GM21526 (cell line): ENCODE data around the gene HOXA9.

Experiments used
- ATAC-seq: cut with Tn5 transposase; IDR thresholded peaks from one replicate; pipeline ENCODE4 v1.9.1; 2021; ENCODE audit warnings: moderate library complexity; ENCODE audit not compliant: unreplicated experiment, low FRiP score

Gene HOXA9

GRCh38 chr7:27130540-27131389 is 34.6 kb downstream of the HOXA9 start, which contains the start of gene HOXA4:
HOXA4 (minus strand) TSS chr7:27130757; CDS start chr7:27130733, 24 bp downstream.
- no peak for ATAC-seq

- ATAC-seq: no peak
These were observed 35.4 kb downstream of the HOXA9 start for GRCh38 chr7:27129729-27130539.

GRCh38 chr7:27128776-27129728 is 36.3 kb downstream of the HOXA9 start:
- no peak for ATAC-seq

- ATAC-seq: no peak
These were observed 37.3 kb downstream of the HOXA9 start for GRCh38 chr7:27128034-27128433.

- no peak for ATAC-seq
These were observed 38.6 kb downstream of the HOXA9 start for GRCh38 chr7:27126596-27127327.

GRCh38 chr7:27125986-27126394 is 39.3 kb downstream of the HOXA9 start:
- ATAC-seq: no peak

- no peak for ATAC-seq
These were observed 40.2 kb downstream of the HOXA9 start for GRCh38 chr7:27124902-27125689.

GRCh38 chr7:27124096-27124901 is 41.0 kb downstream of the HOXA9 start:
- ATAC-seq: no peak

GRCh38 chr7:27123477-27124053 is 41.8 kb downstream of the HOXA9 start:
- ATAC-seq: no peak

- no peak for ATAC-seq
These were observed 42.3 kb downstream of the HOXA9 start for GRCh38 chr7:27123007-27123476.

- no peak for ATAC-seq
These were observed 43.0 kb downstream of the HOXA9 start for GRCh38 chr7:27122077-27122910.

- ATAC-seq: no peak
These were observed 43.7 kb downstream of the HOXA9 start for GRCh38 chr7:27121684-27122076.

- ATAC-seq: no peak
These were observed 45.9 kb downstream of the HOXA9 start for GRCh38 chr7:27119412-27119911.

GRCh38 chr7:27118580-27118979 is 46.8 kb downstream of the HOXA9 start:
- ATAC-seq: no peak

- no peak for ATAC-seq
These were observed 47.3 kb downstream of the HOXA9 start for GRCh38 chr7:27117887-27118491.
